ENCODE results near the gene BTRC.

Gene BTRC

GRCh38 chr10:101550965-101551364 is 197.0 kb downstream of the BTRC start (continued):
- TF ChIP-seq POU6F1 (CRISPR knock-in tag; IDR thresholded peaks at IDR 0.05; ENCODE audit: borderline replicate concordance, low read depth) (no peak), TCF4 (CRISPR knock-in tag; IDR thresholded peaks at IDR 0.05; ENCODE audit: borderline replicate concordance) (no peak)

- ATAC-seq, result no peak
- TF ChIP-seq, protein P1, sequence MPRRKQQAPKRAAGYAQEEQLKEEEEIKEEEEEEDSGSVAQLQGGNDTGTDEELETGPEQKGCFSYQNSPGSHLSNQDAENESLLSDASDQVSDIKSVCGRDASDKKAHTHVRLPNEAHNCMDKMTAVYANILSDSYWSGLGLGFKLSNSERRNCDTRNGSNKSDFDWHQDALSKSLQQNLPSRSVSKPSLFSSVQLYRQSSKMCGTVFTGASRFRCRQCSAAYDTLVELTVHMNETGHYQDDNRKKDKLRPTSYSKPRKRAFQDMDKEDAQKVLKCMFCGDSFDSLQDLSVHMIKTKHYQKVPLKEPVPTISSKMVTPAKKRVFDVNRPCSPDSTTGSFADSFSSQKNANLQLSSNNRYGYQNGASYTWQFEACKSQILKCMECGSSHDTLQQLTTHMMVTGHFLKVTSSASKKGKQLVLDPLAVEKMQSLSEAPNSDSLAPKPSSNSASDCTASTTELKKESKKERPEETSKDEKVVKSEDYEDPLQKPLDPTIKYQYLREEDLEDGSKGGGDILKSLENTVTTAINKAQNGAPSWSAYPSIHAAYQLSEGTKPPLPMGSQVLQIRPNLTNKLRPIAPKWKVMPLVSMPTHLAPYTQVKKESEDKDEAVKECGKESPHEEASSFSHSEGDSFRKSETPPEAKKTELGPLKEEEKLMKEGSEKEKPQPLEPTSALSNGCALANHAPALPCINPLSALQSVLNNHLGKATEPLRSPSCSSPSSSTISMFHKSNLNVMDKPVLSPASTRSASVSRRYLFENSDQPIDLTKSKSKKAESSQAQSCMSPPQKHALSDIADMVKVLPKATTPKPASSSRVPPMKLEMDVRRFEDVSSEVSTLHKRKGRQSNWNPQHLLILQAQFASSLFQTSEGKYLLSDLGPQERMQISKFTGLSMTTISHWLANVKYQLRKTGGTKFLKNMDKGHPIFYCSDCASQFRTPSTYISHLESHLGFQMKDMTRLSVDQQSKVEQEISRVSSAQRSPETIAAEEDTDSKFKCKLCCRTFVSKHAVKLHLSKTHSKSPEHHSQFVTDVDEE (CRISPR knock-in tag; IDR thresholded peaks at IDR 0.05), result no peak
- TF ChIP-seq CSDC2 (CRISPR knock-in tag; IDR thresholded peaks at IDR 0.05) (no peak), ZNF565 (CRISPR knock-in tag; conservative IDR thresholded peaks at IDR 0.05; ENCODE audit: low read depth) (no peak), TOX (CRISPR knock-in tag; IDR thresholded peaks at IDR 0.05; ENCODE audit: borderline replicate concordance) (no peak), ARNTL (CRISPR knock-in tag; IDR thresholded peaks at IDR 0.05; ENCODE audit: borderline replicate concordance, low read depth) (no peak), BACH2 (CRISPR knock-in tag; IDR thresholded peaks at IDR 0.05; ENCODE audit: borderline replicate concordance) (no peak)
These were observed 198.5 kb downstream of the BTRC start for GRCh38 chr10:101552442-101552841.

DNA sequence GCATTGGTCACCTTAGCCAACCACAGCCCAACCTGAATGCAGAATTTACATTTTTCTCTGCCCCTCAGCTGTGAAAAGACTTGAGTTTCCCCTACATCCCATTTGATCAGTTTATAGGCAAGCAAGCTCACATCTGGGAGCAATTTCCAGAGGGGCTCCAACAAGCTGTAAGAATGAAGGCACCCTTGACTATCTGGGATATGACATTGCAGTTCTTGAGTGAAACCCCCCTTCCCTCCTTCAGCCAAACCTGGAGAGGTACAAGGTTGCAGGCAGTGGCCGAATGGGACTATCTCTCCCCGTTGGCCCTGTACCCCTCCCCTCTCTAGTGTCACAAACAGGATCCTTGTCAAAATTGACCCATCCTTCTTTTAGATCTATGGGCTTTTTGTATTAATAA is 203.6 kb downstream of the BTRC start:
- no peak for TF ChIP-seq ARNTL (CRISPR knock-in tag; IDR thresholded peaks at IDR 0.05; ENCODE audit: borderline replicate concordance, low read depth)
- TF ChIP-seq, protein P1 (CRISPR knock-in tag; IDR thresholded peaks at IDR 0.05), result no peak
- TF ChIP-seq, protein P2, sequence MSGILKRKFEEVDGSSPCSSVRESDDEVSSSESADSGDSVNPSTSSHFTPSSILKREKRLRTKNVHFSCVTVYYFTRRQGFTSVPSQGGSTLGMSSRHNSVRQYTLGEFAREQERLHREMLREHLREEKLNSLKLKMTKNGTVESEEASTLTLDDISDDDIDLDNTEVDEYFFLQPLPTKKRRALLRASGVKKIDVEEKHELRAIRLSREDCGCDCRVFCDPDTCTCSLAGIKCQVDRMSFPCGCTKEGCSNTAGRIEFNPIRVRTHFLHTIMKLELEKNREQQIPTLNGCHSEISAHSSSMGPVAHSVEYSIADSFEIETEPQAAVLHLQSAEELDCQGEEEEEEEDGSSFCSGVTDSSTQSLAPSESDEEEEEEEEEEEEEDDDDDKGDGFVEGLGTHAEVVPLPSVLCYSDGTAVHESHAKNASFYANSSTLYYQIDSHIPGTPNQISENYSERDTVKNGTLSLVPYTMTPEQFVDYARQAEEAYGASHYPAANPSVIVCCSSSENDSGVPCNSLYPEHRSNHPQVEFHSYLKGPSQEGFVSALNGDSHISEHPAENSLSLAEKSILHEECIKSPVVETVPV (CRISPR knock-in tag; IDR thresholded peaks at IDR 0.05), result no peak
- TF ChIP-seq RARB (CRISPR knock-in tag; IDR thresholded peaks at IDR 0.05), result no peak
- TF ChIP-seq ZC3H10 (CRISPR knock-in tag; IDR thresholded peaks at IDR 0.05), result no peak
- TF ChIP-seq POU6F1 (CRISPR knock-in tag; IDR thresholded peaks at IDR 0.05; ENCODE audit: borderline replicate concordance, low read depth), result no peak
- TF ChIP-seq, protein P3, sequence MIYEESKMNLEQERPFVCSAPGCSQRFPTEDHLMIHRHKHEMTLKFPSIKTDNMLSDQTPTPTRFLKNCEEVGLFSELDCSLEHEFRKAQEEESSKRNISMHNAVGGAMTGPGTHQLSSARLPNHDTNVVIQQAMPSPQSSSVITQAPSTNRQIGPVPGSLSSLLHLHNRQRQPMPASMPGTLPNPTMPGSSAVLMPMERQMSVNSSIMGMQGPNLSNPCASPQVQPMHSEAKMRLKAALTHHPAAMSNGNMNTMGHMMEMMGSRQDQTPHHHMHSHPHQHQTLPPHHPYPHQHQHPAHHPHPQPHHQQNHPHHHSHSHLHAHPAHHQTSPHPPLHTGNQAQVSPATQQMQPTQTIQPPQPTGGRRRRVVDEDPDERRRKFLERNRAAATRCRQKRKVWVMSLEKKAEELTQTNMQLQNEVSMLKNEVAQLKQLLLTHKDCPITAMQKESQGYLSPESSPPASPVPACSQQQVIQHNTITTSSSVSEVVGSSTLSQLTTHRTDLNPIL (CRISPR knock-in tag; IDR thresholded peaks at IDR 0.05; ENCODE audit: low read depth), result no peak

GRCh38 chr10:101558204-101558603 is 204.2 kb downstream of the BTRC start:
- ATAC-seq, result no peak
- TF ChIP-seq ZNF565 (CRISPR knock-in tag; conservative IDR thresholded peaks at IDR 0.05; ENCODE audit: low read depth) (no peak), ZC3H10 (CRISPR knock-in tag; IDR thresholded peaks at IDR 0.05) (no peak), SNAI2 (CRISPR knock-in tag; IDR thresholded peaks at IDR 0.05) (no peak), ARNTL (CRISPR knock-in tag; IDR thresholded peaks at IDR 0.05; ENCODE audit: borderline replicate concordance, low read depth) (no peak), BACH2 (CRISPR knock-in tag; IDR thresholded peaks at IDR 0.05; ENCODE audit: borderline replicate concordance) (no peak), PPARA (CRISPR knock-in tag; IDR thresholded peaks at IDR 0.05; ENCODE audit: borderline replicate concordance) (no peak), ZNF8 (CRISPR knock-in tag; IDR thresholded peaks at IDR 0.05) (no peak), TCF4 (CRISPR knock-in tag; IDR thresholded peaks at IDR 0.05; ENCODE audit: borderline replicate concordance) (no peak), ZNF70 (CRISPR knock-in tag; IDR thresholded peaks at IDR 0.05) (no peak)
- TF ChIP-seq, protein P1 (CRISPR knock-in tag; IDR thresholded peaks at IDR 0.05), result no peak
- TF ChIP-seq, protein P2 (CRISPR knock-in tag; IDR thresholded peaks at IDR 0.05), result no peak

More for the DNA sequence above, 203.6 kb downstream of the BTRC start:
- ATAC-seq, result no peak
